Stimulated activated CD8-positive, alpha-beta memory T cell treated with anti-CD3 and anti-CD28 coated beads, Interleukin-15, amount 100 ng/mL, for 1 hour (primary cell): ENCODE data around the gene TMC1.

Experiments used
- DNase-seq: peaks from one replicate; pipeline ENCODE4 v3.0.0-alpha.2; 2020; ENCODE audit warnings: low read depth

The TMC1 gene

GRCh38 chr9:72575666-72576065 is 54.3 kb downstream of the TMC1 start:
- DNase-seq: no peak

- DNase-seq: no peak
Observed at GRCh38 chr9:72576087-72576486, 54.7 kb downstream of the TMC1 start.

- DNase-seq: no peak
Observed at GRCh38 chr9:72577212-72577753, 55.9 kb downstream of the TMC1 start.

- no peak for DNase-seq
Observed at GRCh38 chr9:72579190-72579589, 57.8 kb downstream of the TMC1 start.

GRCh38 chr9:72579880-72580550 is 58.6 kb downstream of the TMC1 start:
- no peak for DNase-seq

- no peak for DNase-seq
Observed at GRCh38 chr9:72581694-72582093, 60.3 kb downstream of the TMC1 start.

GRCh38 chr9:72583370-72583769 is 62.0 kb downstream of the TMC1 start:
- DNase-seq: no peak

- no peak for DNase-seq
Observed at GRCh38 chr9:72586388-72587130, 65.2 kb downstream of the TMC1 start.

GRCh38 chr9:72588336-72588735 is 66.9 kb downstream of the TMC1 start:
- no peak for DNase-seq

- DNase-seq: no peak
Observed at GRCh38 chr9:72589667-72590521, 68.5 kb downstream of the TMC1 start.

GRCh38 chr9:72590824-72591223 is 69.4 kb downstream of the TMC1 start:
- DNase-seq: no peak

GRCh38 chr9:72592502-72593403 is 71.3 kb downstream of the TMC1 start:
- DNase-seq: no peak

- DNase-seq: no peak
Observed at GRCh38 chr9:72596451-72597180, 75.2 kb downstream of the TMC1 start.

- no peak for DNase-seq
Observed at GRCh38 chr9:72597181-72597517, 75.7 kb downstream of the TMC1 start.

- no peak for DNase-seq
Observed at GRCh38 chr9:72597601-72598000, 76.2 kb downstream of the TMC1 start.

GRCh38 chr9:72598639-72599038 is 77.2 kb downstream of the TMC1 start:
- no peak for DNase-seq

GRCh38 chr9:72599874-72600534 is 78.6 kb downstream of the TMC1 start:
- no peak for DNase-seq

GRCh38 chr9:72600671-72601070 is 79.3 kb downstream of the TMC1 start:
- no peak for DNase-seq

- DNase-seq: no peak
Observed at GRCh38 chr9:72601615-72602014, 80.2 kb downstream of the TMC1 start.

- no peak for DNase-seq
Observed at GRCh38 chr9:72612449-72612848, 91.0 kb downstream of the TMC1 start.
